CD4-positive, CD25-positive, alpha-beta regulatory T cell (primary cell): ENCODE data around the gene PLB1. TPM values are rescaled to one million over a fixed set of nuclear protein-coding genes. Genes with fewer than 3 reads are reported as not detected.
A peak's percentile ranks its signal among the peaks of the same experiment; 100 is the strongest.

Experiments
- ATAC-seq, 2 donors: fragments of 150-1000 bp; cut with Tn5 transposase; one replicate each; pipeline ENCODE4 v1.10.0; 2021; ENCODE audit warnings: low read depth in 2 of 2, moderate number of reproducible peaks in 2 of 2, moderate library complexity in 1 of 2
- DNase-seq, 3 donors: peaks; one replicate each; pipeline versions ENCODE4 v3.0.0 to v3.0.0-alpha.2; 2012 to 2022; ENCODE audit warnings: mixed read lengths in 1 of 3
- H3K27ac ChIP-seq: one replicate; pipeline ENCODE4 v1.7.0; 2013; ENCODE audit warnings: mild to moderate bottlenecking, low read length; ENCODE audit not compliant: insufficient read depth, poor library complexity, severe bottlenecking
- H3K27me3 ChIP-seq: one replicate; pipeline ENCODE4 v1.7.0; 2013; ENCODE audit warnings: low read length; ENCODE audit not compliant: control insufficient read depth, insufficient read depth
- H3K36me3 ChIP-seq: one replicate; pipeline ENCODE4 v1.7.0; 2013; ENCODE audit warnings: mild to moderate bottlenecking, low read length, moderate library complexity; ENCODE audit not compliant: control insufficient read depth, insufficient read depth
- H3K4me1 ChIP-seq: 2 replicates; pipeline ENCODE4 v1.7.0; 2013; ENCODE audit warnings: mild to moderate bottlenecking, low read length; ENCODE audit not compliant: insufficient read depth, control insufficient read depth, poor library complexity, severe bottlenecking
- H3K4me3 ChIP-seq: one replicate; pipeline ENCODE4 v1.7.0; 2013; ENCODE audit warnings: low read depth, mild to moderate bottlenecking, low read length, moderate library complexity
- H3K9me3 ChIP-seq, 2 experiments: 1 replicate in 1 of 2; 2 replicates in 1 of 2; pipeline ENCODE4 v1.7.0; 2013; ENCODE audit warnings: low read length in 2 of 2, mild to moderate bottlenecking in 1 of 2, moderate library complexity in 1 of 2; ENCODE audit not compliant: control insufficient read depth in 2 of 2
- H3K27ac Mint-ChIP-seq, 3 donors: one replicate each; pipeline ENCODE4 v1.8.0; 2020 to 2022; ENCODE audit warnings: mild to moderate bottlenecking in 3 of 3, mixed read lengths in 3 of 3, moderate library complexity in 2 of 3
- H3K27me3 Mint-ChIP-seq: one replicate; pipeline ENCODE4 v1.8.0; 2022; ENCODE audit warnings: mild to moderate bottlenecking, mixed read lengths
- H3K36me3 Mint-ChIP-seq: one replicate; pipeline ENCODE4 v1.8.0; 2020; ENCODE audit warnings: mixed read lengths
- H3K4me1 Mint-ChIP-seq, 4 donors: one replicate each; pipeline ENCODE4 v1.8.0; 2020 to 2022; ENCODE audit warnings: mixed read lengths in 4 of 4, mild to moderate bottlenecking in 1 of 4
- H3K4me3 Mint-ChIP-seq, 4 donors: one replicate each; pipeline ENCODE4 v1.8.0; 2020 to 2022; ENCODE audit warnings: mild to moderate bottlenecking in 4 of 4, mixed read lengths in 4 of 4, moderate library complexity in 3 of 4
- H3K9me3 Mint-ChIP-seq, 7 donors: one replicate each; pipeline ENCODE4 v1.8.0; 2020 to 2022; ENCODE audit warnings: mixed read lengths in 7 of 7, mild to moderate bottlenecking in 3 of 7, moderate library complexity in 2 of 7
- polyA plus RNA-seq, 4 donors: library from polyadenylated mRNA; unstranded; fragments of 300-500 nt; fragmentation: Illumina TruSeq; gene quantifications; one replicate each; pipeline ENCODE4 v1.2.3, GENCODE V29; 2021
- total RNA-seq: library from RNA; stranded (reverse); gene quantifications from one replicate; pipeline ENCODE4 v1.2.3, GENCODE V29; 2022

PLB1 gene
- total and polyA plus RNA-seq, 5 donors from 2014 or later, result 0.08 to 2.5 (median 0.97) TPM

- no peak overlapping the region for H3K27ac ChIP-seq
- no peaks in the 10 kb centered on the region for H3K27me3 ChIP-seq
- H3K36me3 Mint-ChIP-seq, result no peaks in the 10 kb centered on the region
- no peak overlapping the region for H3K4me3 Mint-ChIP-seq
- H3K4me3 ChIP-seq, result no peak overlapping the region
- DNase-seq, result no peak
- H3K27me3 Mint-ChIP-seq, result no peaks in the 10 kb centered on the region
- H3K4me1 Mint-ChIP-seq, result peaks cover 0 to 17% (median 5%) of the 10 kb centered on the region in 4 donors
- H3K36me3 ChIP-seq, result no peaks in the 10 kb centered on the region
- H3K9me3 ChIP-seq, result no peaks in the 10 kb centered on the region
- H3K4me1 ChIP-seq, result no peaks in the 10 kb centered on the region
- ATAC-seq, result no peak
- H3K27ac Mint-ChIP-seq, result peak overlapping the region in 1 of 3 donors; percentile 72
- H3K9me3 Mint-ChIP-seq, result no peaks in the 10 kb centered on the region
Observed at GRCh38 chr2:28637066-28638047, 141.5 kb downstream of the PLB1 start.

- H3K27me3 Mint-ChIP-seq, result no peaks in the 10 kb centered on the region
- peak overlapping the region in 2 of 3 donors; percentile 15 to 72 for H3K27ac Mint-ChIP-seq
Observed at GRCh38 chr2:28638102-28638501, 142.2 kb downstream of the PLB1 start.

GRCh38 chr2:28639092-28639691, 143.3 kb downstream of the PLB1 start:
- Histone ChIP-seq H3K27ac (no peak overlapping the region), H3K9me3 (no peaks in the 10 kb centered on the region), H3K36me3 (no peaks in the 10 kb centered on the region), H3K4me1 (no peaks in the 10 kb centered on the region), H3K4me3 (no peak overlapping the region), H3K27me3 (no peaks in the 10 kb centered on the region)
- H3K27ac Mint-ChIP-seq, result peak overlapping the region in 2 of 3 donors; percentile 7 to 47
- H3K36me3 Mint-ChIP-seq, result no peaks in the 10 kb centered on the region
- DNase-seq, result no peak
- H3K4me1 Mint-ChIP-seq, result peaks cover 0 to 17% (median 5%) of the 10 kb centered on the region in 4 donors
- ATAC-seq, result no peak
- no peak overlapping the region for H3K4me3 Mint-ChIP-seq
- no peaks in the 10 kb centered on the region for H3K27me3 Mint-ChIP-seq
- no peaks in the 10 kb centered on the region for H3K9me3 Mint-ChIP-seq

More at GRCh38 chr2:28638102-28638501, 142.2 kb downstream of the PLB1 start:
- no peak for DNase-seq
- Histone ChIP-seq H3K27me3 (no peaks in the 10 kb centered on the region), H3K4me3 (no peak overlapping the region), H3K27ac (no peak overlapping the region), H3K36me3 (no peaks in the 10 kb centered on the region), H3K9me3 (no peaks in the 10 kb centered on the region), H3K4me1 (no peaks in the 10 kb centered on the region)
- H3K36me3 Mint-ChIP-seq, result no peaks in the 10 kb centered on the region
- ATAC-seq, result no peak
- H3K9me3 Mint-ChIP-seq, result no peaks in the 10 kb centered on the region
- H3K4me3 Mint-ChIP-seq, result no peak overlapping the region
- H3K4me1 Mint-ChIP-seq, result peaks cover 0 to 17% (median 5%) of the 10 kb centered on the region in 4 donors

- Histone ChIP-seq H3K27ac (no peak overlapping the region), H3K36me3 (no peaks in the 10 kb centered on the region)
- no peak overlapping the region for H3K4me3 Mint-ChIP-seq
Observed at GRCh38 chr2:28639836-28640235, 144.0 kb downstream of the PLB1 start.

GRCh38 chr2:28640260-28640907, 144.5 kb downstream of the PLB1 start:
- ATAC-seq, result no peak
- no peaks in the 10 kb centered on the region for H3K9me3 Mint-ChIP-seq
- H3K27ac ChIP-seq, result no peak overlapping the region
- H3K9me3 ChIP-seq, result no peaks in the 10 kb centered on the region
- no peak for DNase-seq
- no peak overlapping the region for H3K4me3 Mint-ChIP-seq
- H3K36me3 ChIP-seq, result no peaks in the 10 kb centered on the region
- no peaks in the 10 kb centered on the region for H3K36me3 Mint-ChIP-seq
- no peak overlapping the region for H3K4me3 ChIP-seq
- H3K27me3 Mint-ChIP-seq, result no peaks in the 10 kb centered on the region
- H3K27me3 ChIP-seq, result no peaks in the 10 kb centered on the region
- H3K4me1 Mint-ChIP-seq, result peaks cover 0 to 17% (median 5%) of the 10 kb centered on the region in 4 donors
- peak overlapping the region in 2 of 3 donors; percentile 47 for H3K27ac Mint-ChIP-seq
- H3K4me1 ChIP-seq, result no peaks in the 10 kb centered on the region

More at GRCh38 chr2:28639836-28640235, 144.0 kb downstream of the PLB1 start:
- ATAC-seq (no peak), DNase-seq (no peak)
- no peaks in the 10 kb centered on the region for H3K36me3 Mint-ChIP-seq
- no peaks in the 10 kb centered on the region for H3K27me3 Mint-ChIP-seq
- H3K4me1 Mint-ChIP-seq, result peaks cover 0 to 17% (median 5%) of the 10 kb centered on the region in 4 donors
- H3K27me3 ChIP-seq, result no peaks in the 10 kb centered on the region
- H3K4me1 ChIP-seq, result no peaks in the 10 kb centered on the region
- peak overlapping the region in 2 of 3 donors; percentile 47 for H3K27ac Mint-ChIP-seq
- no peak overlapping the region for H3K4me3 ChIP-seq
- H3K9me3 ChIP-seq, result no peaks in the 10 kb centered on the region
- H3K9me3 Mint-ChIP-seq, result no peaks in the 10 kb centered on the region

- H3K27ac Mint-ChIP-seq, result no peak overlapping the region
- H3K27me3 ChIP-seq, result no peaks in the 10 kb centered on the region
- H3K4me3 Mint-ChIP-seq, result no peak overlapping the region
- ATAC-seq (no peak), DNase-seq (no peak)
- no peaks in the 10 kb centered on the region for H3K9me3 ChIP-seq
- H3K36me3 Mint-ChIP-seq, result no peaks in the 10 kb centered on the region
- H3K27me3 Mint-ChIP-seq, result no peaks in the 10 kb centered on the region
- H3K4me1 Mint-ChIP-seq, result peaks cover 0 to 15% (median 5%) of the 10 kb centered on the region in 4 donors
- H3K27ac ChIP-seq, result no peak overlapping the region
- H3K4me3 ChIP-seq, result no peak overlapping the region
- H3K36me3 ChIP-seq, result no peaks in the 10 kb centered on the region
- no peaks in the 10 kb centered on the region for H3K4me1 ChIP-seq
- no peaks in the 10 kb centered on the region for H3K9me3 Mint-ChIP-seq
Observed at GRCh38 chr2:28640908-28641300, 145.0 kb downstream of the PLB1 start.

- Mint-ChIP-seq H3K27ac (no peak overlapping the region), H3K36me3 (no peaks in the 10 kb centered on the region), H3K4me3 (no peak overlapping the region), H3K27me3 (no peaks in the 10 kb centered on the region), H3K4me1 (peaks cover 0 to 15% (median 4%) of the 10 kb centered on the region in 4 donors), H3K9me3 (no peaks in the 10 kb centered on the region)
- H3K36me3 ChIP-seq, result no peaks in the 10 kb centered on the region
- DNase-seq (no peak), ATAC-seq (no peak)
- no peaks in the 10 kb centered on the region for H3K27me3 ChIP-seq
- H3K9me3 ChIP-seq, result no peaks in the 10 kb centered on the region
- no peak overlapping the region for H3K27ac ChIP-seq
- no peak overlapping the region for H3K4me3 ChIP-seq
- no peaks in the 10 kb centered on the region for H3K4me1 ChIP-seq
Observed at GRCh38 chr2:28642796-28643195, 146.9 kb downstream of the PLB1 start.
